ENCODE data around the gene PIP5K1B.

DNA sequence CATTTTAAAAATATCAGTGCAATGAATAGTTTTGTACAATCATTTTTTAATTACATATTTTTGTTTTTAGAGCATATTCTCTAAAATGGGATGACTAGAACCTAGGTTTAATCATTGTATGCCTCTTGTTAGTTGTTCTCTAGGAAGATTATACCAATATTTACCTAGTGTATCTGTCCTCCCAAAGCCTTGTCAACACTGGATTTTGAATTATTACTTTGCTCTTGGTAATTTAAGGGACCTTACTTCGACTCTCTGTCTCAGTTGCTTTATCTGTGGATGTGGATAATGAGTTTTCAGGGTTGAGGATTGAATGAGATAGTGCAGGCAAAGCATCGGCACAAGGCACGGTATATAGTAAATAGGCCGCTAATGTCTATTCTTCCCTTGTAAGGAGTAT, 10.9 kb upstream of the PIP5K1B start:
- TF ChIP-seq, protein P1, sequence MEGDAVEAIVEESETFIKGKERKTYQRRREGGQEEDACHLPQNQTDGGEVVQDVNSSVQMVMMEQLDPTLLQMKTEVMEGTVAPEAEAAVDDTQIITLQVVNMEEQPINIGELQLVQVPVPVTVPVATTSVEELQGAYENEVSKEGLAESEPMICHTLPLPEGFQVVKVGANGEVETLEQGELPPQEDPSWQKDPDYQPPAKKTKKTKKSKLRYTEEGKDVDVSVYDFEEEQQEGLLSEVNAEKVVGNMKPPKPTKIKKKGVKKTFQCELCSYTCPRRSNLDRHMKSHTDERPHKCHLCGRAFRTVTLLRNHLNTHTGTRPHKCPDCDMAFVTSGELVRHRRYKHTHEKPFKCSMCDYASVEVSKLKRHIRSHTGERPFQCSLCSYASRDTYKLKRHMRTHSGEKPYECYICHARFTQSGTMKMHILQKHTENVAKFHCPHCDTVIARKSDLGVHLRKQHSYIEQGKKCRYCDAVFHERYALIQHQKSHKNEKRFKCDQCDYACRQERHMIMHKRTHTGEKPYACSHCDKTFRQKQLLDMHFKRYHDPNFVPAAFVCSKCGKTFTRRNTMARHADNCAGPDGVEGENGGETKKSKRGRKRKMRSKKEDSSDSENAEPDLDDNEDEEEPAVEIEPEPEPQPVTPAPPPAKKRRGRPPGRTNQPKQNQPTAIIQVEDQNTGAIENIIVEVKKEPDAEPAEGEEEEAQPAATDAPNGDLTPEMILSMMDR (IDR thresholded peaks at IDR 0.05; ENCODE audit: borderline replicate concordance, extremely low read depth, low read length, poor library complexity, severe bottlenecking): no peak
- TF ChIP-seq EZH2 (IDR thresholded peaks at IDR 0.05; ENCODE audit: borderline replicate concordance, low read depth, low read length, severe bottlenecking): no peak
